Stimulated activated naive CD8-positive, alpha-beta T cell treated with anti-CD3 and anti-CD28 coated beads, Interleukin-15, Interleukin-2, amounts not matched to agents 100 U/mL and 50 U/mL, for 24 hours (primary cell): ENCODE measurements around the gene DHX38.
"Not testable (repeated sequence)": the region's sequence is repeated elsewhere in the genome, so short reads cannot be mapped to it uniquely, and the experiment has no call there.

ENCODE experiments used
- ATAC-seq: fragments of 150-1000 bp; cut with Tn5 transposase; one replicate; pipeline ENCODE4 v1.10.0; 2021
- DNase-seq: peaks from one replicate; pipeline ENCODE4 v3.0.0; 2021

The DHX38 gene

GRCh38 chr16:72093448-72094265, at the start of gene DHX38, which contains the start of gene TXNL4B:
Gene DHX38, plus strand, starts transcription at chr16:72093847. Its CDS starts 2,311 bp downstream, at chr16:72096158.
Gene TXNL4B, minus strand, starts transcription at chr16:72093620. Its CDS starts 2,871 bp downstream, at chr16:72090749.
- ATAC-seq (peak; percentile 99), DNase-seq (peak; percentile 88)

GRCh38 chr16:72044296-72044695, 49.4 kb upstream of the DHX38 start:
- no peak for DNase-seq
- ATAC-seq: no peak

DNA sequence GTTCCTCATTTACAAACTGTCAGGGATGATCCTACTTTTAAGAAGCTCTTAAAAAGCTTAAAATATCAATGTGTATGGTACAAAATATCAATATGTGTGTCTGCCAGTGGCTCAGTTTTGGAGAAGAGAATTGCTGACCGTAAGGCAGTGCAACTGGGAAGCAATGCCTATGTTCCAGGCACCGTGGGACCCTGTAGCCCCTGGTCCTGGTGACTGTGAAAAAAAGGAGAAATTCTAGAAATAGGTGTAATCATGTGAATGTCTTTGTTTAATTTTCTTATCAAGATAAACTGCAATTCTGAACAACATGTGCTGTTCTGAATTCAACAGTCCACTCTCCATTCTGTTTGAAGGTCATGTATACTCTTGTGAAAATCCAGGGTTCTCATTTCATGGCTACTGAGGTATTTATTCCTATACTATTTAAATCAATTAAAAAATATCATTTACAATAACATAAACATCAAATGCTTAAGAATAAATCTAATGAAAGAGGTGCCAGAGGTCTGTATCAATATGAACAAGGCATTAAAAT, 48.8 kb upstream of the DHX38 start:
- no peak for ATAC-seq
- no peak for DNase-seq

- no peak for DNase-seq
- no peak for ATAC-seq
Measured at GRCh38 chr16:72049110-72049509, 44.5 kb upstream of the DHX38 start.

DNA sequence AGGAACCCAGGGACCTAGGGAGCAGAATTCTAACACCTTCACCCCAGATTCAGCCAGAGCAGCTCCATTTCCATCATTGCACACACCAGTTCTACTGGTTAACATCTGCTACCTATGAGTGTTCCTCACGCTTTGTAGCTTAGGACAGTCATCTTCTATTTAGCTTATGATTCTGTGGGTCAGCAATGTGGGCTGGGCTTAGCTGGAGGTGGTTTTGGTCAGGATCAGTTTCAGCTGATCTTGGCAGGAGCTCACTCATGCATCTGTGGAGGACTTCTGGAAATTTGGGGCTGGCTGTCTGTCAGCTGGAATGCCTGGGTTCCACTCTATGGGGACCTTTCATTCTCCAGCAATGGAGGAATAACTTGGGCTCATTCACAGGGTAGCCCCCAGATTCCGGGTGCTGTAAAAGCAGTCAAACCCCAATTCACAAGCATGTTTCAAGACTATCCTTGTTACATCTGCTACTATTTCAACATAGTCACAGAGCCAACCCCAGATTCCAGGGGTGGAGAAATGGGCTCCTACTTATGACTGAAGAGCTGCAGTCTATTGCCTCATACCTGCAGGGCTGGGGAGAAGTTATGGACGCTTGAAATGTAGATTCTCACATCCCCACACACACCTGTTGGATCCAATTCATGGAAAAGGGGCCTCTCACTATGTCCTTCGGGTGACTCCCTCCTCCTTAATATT, 42.7 kb upstream of the DHX38 start:
- DNase-seq (no peak), ATAC-seq (no peak)

GRCh38 chr16:72051818-72052217, 41.8 kb upstream of the DHX38 start:
- DNase-seq (no peak), ATAC-seq (no peak)

DNA sequence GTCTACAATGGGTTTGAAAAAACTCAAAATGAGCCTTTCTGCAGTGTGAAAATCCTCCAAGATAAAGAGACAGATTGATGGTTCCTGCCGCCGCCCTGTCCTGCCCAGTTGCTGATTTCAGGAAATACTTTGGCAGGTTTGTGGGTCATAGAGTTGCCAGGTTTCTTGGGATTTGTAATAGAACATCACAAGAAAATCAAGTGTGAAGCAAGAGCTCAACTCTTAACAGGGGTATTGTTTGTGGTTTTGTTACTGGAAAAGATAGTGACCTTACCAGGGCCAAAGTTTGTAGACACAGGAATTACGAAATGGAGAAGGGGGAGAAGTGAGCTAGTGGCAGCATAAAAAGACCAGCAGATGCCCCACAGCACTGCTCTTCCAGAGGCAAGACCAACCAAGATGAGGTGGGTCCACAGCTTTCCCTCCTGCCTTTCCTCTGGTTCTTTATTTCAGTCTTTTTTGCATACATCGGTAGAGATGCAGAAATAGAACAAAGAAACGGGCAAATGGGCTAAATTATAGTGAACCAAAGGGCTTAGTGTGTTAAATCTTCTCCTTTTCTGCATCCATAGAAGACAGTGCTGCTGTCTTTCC, 39.3 kb upstream of the DHX38 start, which contains the start of gene HP:
HP (plus strand) TSS at position 252 of the 594 bp plus-strand sequence; CDS start at position 400, 148 bp downstream.
- ATAC-seq, DNase-seq: not testable (repeated sequence)

DNA sequence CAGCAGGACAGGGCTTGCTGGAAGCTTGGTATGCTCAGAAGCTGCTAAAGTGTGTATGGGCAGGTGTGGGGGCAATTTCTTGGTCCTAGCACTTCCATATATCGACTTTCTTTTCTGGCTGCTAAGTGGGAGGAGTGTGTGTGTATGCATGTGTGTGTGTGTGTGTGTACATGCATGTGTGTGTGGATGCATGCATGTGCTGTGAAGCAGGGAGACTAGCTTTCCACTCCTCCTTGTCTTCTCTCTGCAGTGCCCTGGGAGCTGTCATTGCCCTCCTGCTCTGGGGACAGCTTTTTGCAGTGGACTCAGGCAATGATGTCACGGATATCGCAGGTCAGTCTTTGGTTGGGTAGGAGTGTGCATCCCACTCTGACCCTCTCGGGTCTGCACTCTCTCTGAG, 37.7 kb upstream of the DHX38 start:
- ATAC-seq (no peak), DNase-seq (no peak)

- not testable (repeated sequence) for ATAC-seq, DNase-seq
Measured at GRCh38 chr16:72057313-72057712, 36.3 kb upstream of the DHX38 start.

DNA sequence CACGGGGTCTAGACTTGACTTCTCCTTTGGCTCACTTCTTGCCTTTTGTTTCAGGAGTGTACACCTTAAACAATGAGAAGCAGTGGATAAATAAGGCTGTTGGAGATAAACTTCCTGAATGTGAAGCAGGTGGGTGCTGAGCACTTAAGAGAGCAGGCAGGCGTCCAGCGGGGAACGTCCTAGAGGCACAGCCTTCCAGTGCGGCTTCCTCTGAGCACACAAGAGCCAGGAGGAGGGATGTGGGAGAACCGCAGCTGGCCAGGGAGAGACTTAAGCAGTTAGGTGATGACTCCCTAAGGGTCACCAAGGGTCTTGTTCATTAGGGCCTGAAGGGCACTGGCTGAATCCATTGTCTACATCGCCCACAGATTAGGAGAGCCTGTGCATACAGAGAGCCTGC, 34.6 kb upstream of the DHX38 start:
- ATAC-seq, DNase-seq: not testable (repeated sequence)

GRCh38 chr16:72060405-72060804, 33.2 kb upstream of the DHX38 start:
- ATAC-seq (no peak), DNase-seq (no peak)

GRCh38 chr16:72061564-72061963, 32.1 kb upstream of the DHX38 start:
- ATAC-seq (no peak), DNase-seq (no peak)

DNA sequence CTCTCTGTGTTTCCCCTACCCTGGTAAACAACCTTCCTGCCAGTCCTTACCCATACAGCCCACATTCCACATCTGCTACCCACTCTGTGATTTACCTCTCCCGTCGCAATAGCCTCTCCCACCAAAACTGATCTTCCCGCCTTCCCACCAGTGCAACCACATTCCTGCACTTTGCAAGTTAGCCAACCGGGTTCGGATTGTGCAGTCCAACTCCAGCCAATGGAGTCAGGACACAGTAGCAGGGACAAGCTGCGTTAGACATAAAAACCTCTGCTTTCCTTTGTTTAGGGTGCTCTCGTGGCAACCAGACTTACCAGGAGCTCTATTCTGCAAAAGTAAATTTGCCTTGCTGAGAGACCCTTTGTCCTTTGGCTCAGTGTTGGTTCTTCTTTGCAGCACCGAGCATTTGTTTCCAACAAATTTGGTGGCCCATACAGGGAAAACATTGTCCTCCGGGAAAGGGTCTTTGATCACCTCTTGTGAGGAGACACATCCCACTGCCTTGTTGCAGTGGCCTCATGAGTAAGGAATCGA, 29.2 kb upstream of the DHX38 start:
- DNase-seq (no peak), ATAC-seq (no peak)

DNA sequence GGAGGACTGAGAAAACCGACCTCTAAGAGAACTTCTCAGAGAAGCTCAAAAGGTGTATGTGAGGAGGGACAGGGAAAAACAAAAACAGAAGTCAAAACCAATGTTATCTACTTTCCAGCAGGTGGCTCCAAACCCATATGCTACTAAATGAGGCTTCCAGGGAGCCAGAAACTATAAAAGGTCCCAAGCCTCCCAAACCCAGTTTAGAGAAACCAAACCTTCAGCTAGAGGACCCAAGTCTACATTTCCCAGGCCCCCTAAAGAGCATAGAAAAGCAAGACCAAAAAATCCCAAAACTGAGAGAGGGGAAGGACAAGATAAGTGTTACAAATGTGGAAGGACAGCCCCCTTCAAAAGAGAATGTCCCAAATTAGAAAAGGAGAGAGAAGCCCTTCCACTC, 26.9 kb upstream of the DHX38 start:
- ATAC-seq (no peak), DNase-seq (no peak)

DNA sequence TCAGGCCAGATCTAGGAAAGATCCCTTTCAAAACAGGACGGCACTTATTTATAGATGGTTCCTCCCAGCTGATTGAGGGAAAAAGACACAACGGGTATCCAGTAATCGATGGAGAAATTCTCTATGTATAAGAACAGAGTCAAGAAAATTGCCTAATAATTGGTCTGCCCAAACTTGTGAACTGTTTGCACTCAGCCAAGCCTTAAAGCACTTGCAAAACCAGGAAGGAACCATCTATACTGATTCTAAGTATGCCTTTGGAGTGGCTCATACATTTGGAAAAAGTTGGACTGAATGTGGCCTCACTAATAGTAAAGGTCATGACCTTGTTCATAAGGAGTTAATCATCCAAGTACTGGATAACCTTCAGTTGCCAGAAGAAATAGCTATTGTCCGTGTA, 24.7 kb upstream of the DHX38 start:
- DNase-seq (no peak), ATAC-seq (no peak)

- DNase-seq: no peak
- no peak for ATAC-seq
Measured at GRCh38 chr16:72072514-72073342, 20.9 kb upstream of the DHX38 start.

DNA sequence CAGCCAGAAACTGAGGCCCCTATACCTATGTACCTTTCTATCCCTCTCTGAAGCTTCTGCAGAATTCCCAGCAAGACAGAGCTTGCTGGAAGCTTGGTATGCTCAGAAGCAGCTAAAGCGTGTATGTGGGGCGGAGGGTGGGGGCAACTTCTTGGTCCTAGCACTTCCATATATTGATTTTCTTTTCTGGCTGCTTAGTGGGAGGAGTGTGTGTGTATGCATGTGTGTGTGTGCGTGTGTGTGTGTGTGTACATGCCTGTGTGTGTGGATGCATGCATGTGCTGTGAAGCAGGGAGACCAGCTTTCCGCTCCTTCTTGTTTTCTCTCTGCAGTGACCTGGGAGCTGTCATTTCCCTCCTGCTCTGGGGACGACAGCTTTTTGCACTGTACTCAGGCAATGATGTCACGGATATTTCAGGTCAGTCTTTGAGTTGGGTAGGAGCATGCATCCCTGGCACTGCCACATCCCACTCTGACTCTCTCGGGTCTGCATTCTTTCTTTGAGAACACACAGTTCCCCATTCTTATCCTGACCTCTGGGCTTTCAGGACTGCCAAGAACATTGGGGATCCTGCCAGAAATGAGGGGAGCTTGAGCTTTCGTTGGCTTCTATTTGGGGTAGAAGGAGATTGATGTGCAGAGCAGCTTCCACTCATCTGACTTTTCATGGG, 20.0 kb upstream of the DHX38 start:
- DNase-seq: no peak
- ATAC-seq: no peak

GRCh38 chr16:72075067-72075466, 18.6 kb upstream of the DHX38 start:
- DNase-seq, ATAC-seq: not testable (repeated sequence)

DNA sequence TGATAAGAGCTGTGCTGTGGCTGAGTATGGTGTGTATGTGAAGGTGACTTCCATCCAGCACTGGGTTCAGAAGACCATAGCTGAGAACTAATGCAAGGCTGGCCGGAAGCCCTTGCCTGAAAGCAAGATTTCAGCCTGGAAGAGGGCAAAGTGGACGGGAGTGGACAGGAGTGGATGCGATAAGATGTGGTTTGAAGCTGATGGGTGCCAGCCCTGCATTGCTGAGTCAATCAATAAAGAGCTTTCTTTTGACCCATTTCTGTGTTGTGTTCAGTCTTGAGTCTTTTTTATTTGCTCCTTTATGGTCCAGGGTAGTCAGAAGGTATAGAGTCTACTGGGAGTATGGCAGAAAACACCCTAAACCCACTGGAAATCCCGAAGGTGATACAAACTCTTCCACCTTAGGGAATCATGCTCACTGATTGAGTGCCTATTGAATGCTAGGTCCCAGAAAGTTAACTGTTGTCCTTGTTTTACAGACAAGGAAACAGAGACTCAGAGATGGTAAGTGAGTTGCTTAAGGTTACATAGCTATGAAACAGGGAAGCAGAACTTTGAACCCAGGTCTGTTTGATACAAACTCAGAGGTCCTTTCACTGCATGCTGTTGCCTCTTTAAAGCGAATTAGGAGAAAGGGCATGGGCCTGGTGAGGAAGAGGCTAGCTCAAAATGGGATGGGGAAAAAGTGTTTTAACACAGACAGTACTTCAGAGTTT, 16.5 kb upstream of the DHX38 start:
- ATAC-seq, DNase-seq: not testable (repeated sequence)

- DNase-seq: no peak
- no peak for ATAC-seq
Measured at GRCh38 chr16:72083778-72084404, 9.8 kb upstream of the DHX38 start.
